OCI-LY7 (cell line): ENCODE results near the gene RAB37. TPM values are rescaled to one million over a fixed set of nuclear protein-coding genes. Genes with fewer than 3 reads are reported as not detected.

Experiments used
- BruUV-seq: library from RNA; stranded (reverse); fragments of 400-500 nt; replicated peaks from 2 replicates; lab custom pipeline; 2021; lab: Mats Ljungman, UMichigan
- CTCF ChIA-PET: fragments of 300-600 bp; sonication (Branson Sonifier 250); formaldehyde crosslinking; loops from one replicate; lab custom pipeline; 2022; ENCODE audit warnings: antibody characterized with exemption; ENCODE audit not compliant: unreplicated experiment; lab: Charles Lee
- POLR2A ChIA-PET: fragments of 300-600 bp; sonication (Branson Sonifier 250); formaldehyde crosslinking; loops from one replicate; lab custom pipeline; 2022; ENCODE audit warnings: antibody characterized with exemption; lab: Charles Lee
- DNase-seq: peaks from one replicate; pipeline ENCODE4 v3.0.0-alpha.2; 2015; ENCODE audit warnings: low spot score
- H2AFZ ChIP-seq: fragments of 200-600 bp; sonication (generic), shearing (Covaris generic); 2 replicates; pipeline ENCODE4 v1.6.1; 2014; ENCODE audit warnings: mild to moderate bottlenecking, antibody characterized with exemption, low read length, moderate library complexity
- H3K27ac ChIP-seq: fragments of 200-600 bp; sonication (generic); 2 replicates; pipeline ENCODE4 v1.5.1; 2014; ENCODE audit warnings: mixed run types, low read depth, mild to moderate bottlenecking, moderate library complexity, low read length, inconsistent platforms; ENCODE audit not compliant: poor library complexity, severe bottlenecking
- H3K36me3 ChIP-seq: fragments of 200-600 bp; sonication (generic); 2 replicates; pipeline ENCODE4 v1.6.1; 2014; ENCODE audit warnings: mild to moderate bottlenecking, antibody characterized with exemption, low read length, moderate library complexity, mixed read lengths; ENCODE audit not compliant: insufficient read depth
- H3K4me1 ChIP-seq: fragments of 200-600 bp; sonication (generic); 2 replicates; pipeline ENCODE4 v1.5.1; 2014; ENCODE audit warnings: mild to moderate bottlenecking, low read length; ENCODE audit not compliant: insufficient read depth, poor library complexity, severe bottlenecking
- H3K4me2 ChIP-seq: fragments of 200-600 bp; sonication (generic); 2 replicates; pipeline ENCODE4 v1.6.1; 2014; ENCODE audit warnings: mild to moderate bottlenecking, low read length
- H3K4me3 ChIP-seq: fragments of 200-600 bp; sonication (generic); 2 replicates; pipeline ENCODE4 v1.5.1; 2014; ENCODE audit warnings: mild to moderate bottlenecking, low read depth, low read length; ENCODE audit not compliant: poor library complexity, severe bottlenecking
- H3K79me2 ChIP-seq: fragments of 200-600 bp; sonication (generic); 2 replicates; pipeline ENCODE4 v1.6.1; 2016; ENCODE audit warnings: low read depth, mild to moderate bottlenecking, low read length, moderate library complexity, mixed read lengths; ENCODE audit not compliant: insufficient read depth
- H3K9me2 ChIP-seq: fragments of 200-600 bp; sonication (generic); 2 replicates; pipeline ENCODE4 v1.6.1; 2016; ENCODE audit warnings: mild to moderate bottlenecking, low read length, mixed read lengths; ENCODE audit not compliant: insufficient read depth
- H3K9me3 ChIP-seq: fragments of 200-600 bp; sonication (generic); 2 replicates; pipeline ENCODE4 v1.6.1; 2014; ENCODE audit warnings: mild to moderate bottlenecking, mixed run types, low read length, mixed read lengths
- H4K20me1 ChIP-seq: fragments of 200-600 bp; sonication (generic); 2 replicates; pipeline ENCODE4 v1.6.1; 2014; ENCODE audit warnings: mild to moderate bottlenecking, antibody characterized with exemption, low read length, moderate library complexity, mixed read lengths; ENCODE audit not compliant: insufficient read depth
- EZH2phosphoT487 ChIP-seq: fragments of 200-600 bp; sonication (generic); IDR thresholded peaks from 2 replicates; pipeline ENCODE4 v1.6.1; 2018; ENCODE audit warnings: low read depth, borderline replicate concordance, mild to moderate bottlenecking, mixed run types, antibody characterized with exemption, low read length, moderate library complexity, mixed read lengths
- intact Hi-C: fragments of 100-400 bp; cut with micrococcal nuclease; formaldehyde crosslinking; loops from one replicate; pipeline ENCODE4 v1.10.0; 2022; ENCODE audit not compliant: unreplicated experiment
- total RNA-seq, 2 experiments: library from RNA; depleted of rRNA in 1 of 2; stranded (reverse); fragments of >200 nt in 1 of 2; shearing (Covaris generic) in 1 of 2; gene quantifications; 2 replicates each; pipeline ENCODE4 v1.2.3, GENCODE V29; 2014 to 2022
- TF ChIP-seq, protein P1 (sequence below): fragments of 200-600 bp; sonication (generic); conservative IDR thresholded peaks from 2 replicates; pipeline ENCODE4 v1.5.1; 2014; ENCODE audit warnings: mild to moderate bottlenecking, antibody characterized with exemption, low read length, moderate library complexity, mixed read lengths

The RAB37 gene
- total RNA-seq, 2 experiments from 2014 or later: 6.3 to 12.7 TPM

DNA sequence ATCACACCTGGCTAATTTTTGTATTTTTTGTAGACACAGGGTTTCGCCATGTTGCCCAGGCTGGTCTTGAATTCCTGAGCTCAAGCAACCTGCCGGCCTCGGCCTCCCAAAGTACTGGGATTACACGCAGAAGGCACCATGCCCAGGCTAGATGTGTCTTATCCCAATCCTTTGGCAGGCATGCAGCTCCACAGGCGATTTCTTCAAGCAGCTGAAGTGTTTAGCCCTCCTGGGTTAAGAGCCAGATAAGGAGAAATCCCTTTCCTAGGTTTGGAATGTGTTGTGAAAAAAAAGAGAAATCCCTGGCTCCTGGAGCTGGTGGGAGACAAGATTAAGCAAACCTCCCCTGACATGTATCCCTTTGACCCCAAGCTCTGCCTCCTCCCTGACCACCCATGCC lies 9.3 kb downstream of the RAB37 start:
- DNase-seq: no peak
- TF ChIP-seq, protein P1, sequence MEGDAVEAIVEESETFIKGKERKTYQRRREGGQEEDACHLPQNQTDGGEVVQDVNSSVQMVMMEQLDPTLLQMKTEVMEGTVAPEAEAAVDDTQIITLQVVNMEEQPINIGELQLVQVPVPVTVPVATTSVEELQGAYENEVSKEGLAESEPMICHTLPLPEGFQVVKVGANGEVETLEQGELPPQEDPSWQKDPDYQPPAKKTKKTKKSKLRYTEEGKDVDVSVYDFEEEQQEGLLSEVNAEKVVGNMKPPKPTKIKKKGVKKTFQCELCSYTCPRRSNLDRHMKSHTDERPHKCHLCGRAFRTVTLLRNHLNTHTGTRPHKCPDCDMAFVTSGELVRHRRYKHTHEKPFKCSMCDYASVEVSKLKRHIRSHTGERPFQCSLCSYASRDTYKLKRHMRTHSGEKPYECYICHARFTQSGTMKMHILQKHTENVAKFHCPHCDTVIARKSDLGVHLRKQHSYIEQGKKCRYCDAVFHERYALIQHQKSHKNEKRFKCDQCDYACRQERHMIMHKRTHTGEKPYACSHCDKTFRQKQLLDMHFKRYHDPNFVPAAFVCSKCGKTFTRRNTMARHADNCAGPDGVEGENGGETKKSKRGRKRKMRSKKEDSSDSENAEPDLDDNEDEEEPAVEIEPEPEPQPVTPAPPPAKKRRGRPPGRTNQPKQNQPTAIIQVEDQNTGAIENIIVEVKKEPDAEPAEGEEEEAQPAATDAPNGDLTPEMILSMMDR: no peak
- TF ChIP-seq EZH2phosphoT487: no peak

DNA sequence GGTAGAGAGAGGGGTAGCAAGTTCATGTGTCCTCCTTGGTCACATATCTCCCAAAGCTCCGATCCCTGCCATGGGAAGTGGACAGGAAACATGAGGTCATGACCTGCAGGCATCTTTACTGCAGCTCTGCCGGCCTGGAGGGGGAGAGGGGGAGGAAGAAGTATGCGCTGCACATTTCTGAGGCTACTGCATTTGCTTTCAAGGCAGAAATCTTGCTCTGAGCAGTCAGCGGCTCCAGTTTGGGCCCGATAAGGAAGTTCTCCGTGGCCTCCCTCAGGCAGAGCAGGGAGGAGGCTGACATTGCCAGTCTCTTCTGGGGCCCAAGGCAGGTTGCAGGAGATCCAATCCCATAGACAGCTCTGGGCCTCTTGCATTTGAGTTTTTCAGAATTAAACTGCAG lies 9.9 kb downstream of the RAB37 start:
- H3K36me3 ChIP-seq: peaks cover 12% of the 10 kb centered on the region; the same call in 1 of the 2 replicates
- no TSS peak for BruUV-seq
- DNase-seq: no peak
- H3K9me3 ChIP-seq: no peaks in the 10 kb centered on the region
- ChIA-PET CTCF (interaction anchor here (1.8 to 2.5 kb wide), 3 partner anchors 9 to 29 kb away, joined by 4 to 10 read pairs (median 10); partner anchors contain the start of gene NAT9), POLR2A (interaction anchor here (0.7 to 2.6 kb wide), 5 partner anchors 9 to 86 kb away, joined by 3 to 13 read pairs (median 4); partner anchors contain the start of gene NAT9)
- intact Hi-C loops: no loop called here
- H3K4me2 ChIP-seq: no peak overlapping the region
- no peak overlapping the region for H3K4me3 ChIP-seq
- peaks cover 53% of the 10 kb centered on the region for H3K4me1 ChIP-seq
- H3K79me2 ChIP-seq: peaks cover 26% of the 10 kb centered on the region; the same call in 1 of the 2 replicates
- peaks cover 11% of the 10 kb centered on the region; the same call in 1 of the 2 replicates for H4K20me1 ChIP-seq
- H3K27ac ChIP-seq: no peak overlapping the region
- no peaks in the 10 kb centered on the region for H3K9me2 ChIP-seq
- TF ChIP-seq, protein P1: no peak
- TF ChIP-seq EZH2phosphoT487: no peak
- no peak overlapping the region for H2AFZ ChIP-seq

More for the DNA sequence above, 9.3 kb downstream of the RAB37 start:
- H3K4me2 ChIP-seq: no peak overlapping the region
- H3K9me3 ChIP-seq: no peaks in the 10 kb centered on the region
- H3K9me2 ChIP-seq: no peaks in the 10 kb centered on the region
- CTCF ChIA-PET: interaction anchor here (1.8 to 2.5 kb wide), 4 partner anchors 8 to 44 kb away, joined by 4 to 11 read pairs (median 10); partner anchors contain the start of gene NAT9
- POLR2A ChIA-PET: interaction anchor here (0.7 to 2.6 kb wide), 6 partner anchors 8 to 127 kb away, joined by 3 to 13 read pairs (median 4); partner anchors contain the start of genes FDXR and NAT9
- peaks cover 11% of the 10 kb centered on the region; the same call in 1 of the 2 replicates for H4K20me1 ChIP-seq
- no peak overlapping the region for H3K4me3 ChIP-seq
- intact Hi-C loops: no loop called here
- no peak overlapping the region for H2AFZ ChIP-seq
- peaks cover 6% of the 10 kb centered on the region; the same call in 1 of the 2 replicates for H3K36me3 ChIP-seq
- H3K4me1 ChIP-seq: peaks cover 59% of the 10 kb centered on the region
- H3K27ac ChIP-seq: no peak overlapping the region
- peaks cover 21% of the 10 kb centered on the region; the same call in 1 of the 2 replicates for H3K79me2 ChIP-seq
- BruUV-seq: no TSS peak

DNA sequence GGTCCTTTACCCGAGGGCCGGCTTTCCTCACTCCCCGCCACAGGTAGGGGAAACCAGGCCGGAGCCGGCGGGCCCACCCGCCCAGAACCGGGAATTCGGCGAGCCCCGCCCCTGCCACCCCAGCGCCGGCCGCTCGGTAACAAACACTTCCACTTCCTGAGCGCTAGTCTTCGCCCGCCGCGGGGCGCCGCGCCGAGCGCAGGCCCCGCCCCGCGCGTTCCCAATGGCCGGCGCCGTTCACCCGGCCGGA lies 11.1 kb downstream of the RAB37 start:
- H3K4me3 ChIP-seq: peak overlapping the region; percentile 86
- peaks cover 11% of the 10 kb centered on the region; the same call in 1 of the 2 replicates for H4K20me1 ChIP-seq
- DNase-seq: no peak
- H3K36me3 ChIP-seq: peaks cover 22% of the 10 kb centered on the region
- peak overlapping the region; percentile 40; the same call in 1 of the 2 replicates for H2AFZ ChIP-seq
- intact Hi-C loops: loop anchor here (1.0 kb wide), 1 partner anchor 28 kb away; the partner anchor contains the start of gene NAT9
- no peaks in the 10 kb centered on the region for H3K9me2 ChIP-seq
- no TSS peak for BruUV-seq
- peak overlapping the region; percentile 50 for H3K4me2 ChIP-seq
- H3K9me3 ChIP-seq: no peaks in the 10 kb centered on the region
- H3K79me2 ChIP-seq: peaks cover 26% of the 10 kb centered on the region; the same call in 1 of the 2 replicates
- TF ChIP-seq, protein P1: no peak
- no peak for TF ChIP-seq EZH2phosphoT487
- peaks cover 40% of the 10 kb centered on the region for H3K4me1 ChIP-seq
- peak overlapping the region; percentile 25 for H3K27ac ChIP-seq
- ChIA-PET CTCF (no interaction called here), POLR2A (no interaction called here)
